GM23338 (cell line): ENCODE data around the gene FUT8. TPM values are rescaled to one million over a fixed set of nuclear protein-coding genes. Genes with fewer than 3 reads are reported as not detected.
A peak's percentile ranks its signal among the peaks of the same experiment; 100 is the strongest.

Source experiments
- ATAC-seq: fragments of 200-7000 bp; cut with Tn5 transposase; 3 replicates; pipeline ENCODE4 v1.9.1; 2020
- DNase-seq: peaks from one replicate; pipeline ENCODE4 v3.0.0-alpha.2; 2015; ENCODE audit warnings: low spot score
- H2AFZ ChIP-seq: fragments of 200-600 bp; sonication (generic); 2 replicates; pipeline ENCODE4 v1.8.0; 2016; ENCODE audit warnings: antibody characterized with exemption, mild to moderate bottlenecking, moderate library complexity
- H3F3A ChIP-seq: fragments of 200-600 bp; sonication (generic); replicated peaks from 2 replicates; pipeline ENCODE4 v1.8.0; 2017; ENCODE audit warnings: antibody characterized with exemption, mixed run types, low read depth
- H3K27ac ChIP-seq: fragments of 200-600 bp; sonication (generic); 2 replicates; pipeline ENCODE4 v1.6.1; 2016; ENCODE audit warnings: low read depth
- H3K27me3 ChIP-seq: fragments of 200-600 bp; sonication (generic); 2 replicates; pipeline ENCODE4 v1.8.0; 2016; ENCODE audit warnings: mild to moderate bottlenecking, mixed run types, moderate library complexity; ENCODE audit not compliant: insufficient read depth
- H3K36me3 ChIP-seq: fragments of 200-600 bp; sonication (generic); 2 replicates; pipeline ENCODE4 v1.8.0; 2016; ENCODE audit warnings: mild to moderate bottlenecking; ENCODE audit not compliant: insufficient read depth
- H3K4me1 ChIP-seq: fragments of 200-600 bp; sonication (generic); 2 replicates; pipeline ENCODE4 v1.8.0; 2016; ENCODE audit warnings: mild to moderate bottlenecking, moderate library complexity; ENCODE audit not compliant: insufficient read depth
- H3K4me2 ChIP-seq: fragments of 200-600 bp; sonication (generic); 2 replicates; pipeline ENCODE4 v1.7.1; 2017; ENCODE audit warnings: mixed run types
- H3K4me3 ChIP-seq: fragments of 200-600 bp; sonication (generic); 2 replicates; pipeline ENCODE4 v1.6.1; 2016; ENCODE audit warnings: mixed run types
- H3K79me2 ChIP-seq: fragments of 200-600 bp; sonication (generic); replicated peaks from 2 replicates; pipeline ENCODE4 v1.8.0; 2017; ENCODE audit warnings: mild to moderate bottlenecking; ENCODE audit not compliant: insufficient read depth
- H3K9me2 ChIP-seq: fragments of 200-600 bp; sonication (generic); 2 replicates; pipeline ENCODE4 v1.8.0; 2017; ENCODE audit not compliant: insufficient read depth
- H4K20me1 ChIP-seq: fragments of 200-600 bp; sonication (generic); replicated peaks from 2 replicates; pipeline ENCODE4 v1.8.0; 2017; ENCODE audit warnings: mild to moderate bottlenecking; ENCODE audit not compliant: insufficient read depth
- H3K27ac Mint-ChIP-seq: 2 replicates; pipeline ENCODE4 v1.8.0; 2020; ENCODE audit warnings: inconsistent platforms, mild to moderate bottlenecking, moderate library complexity, mixed read lengths
- H3K27me3 Mint-ChIP-seq: 3 replicates; pipeline ENCODE4 v1.8.0; 2022; ENCODE audit warnings: low read depth, mild to moderate bottlenecking, moderate library complexity, mixed read lengths, inconsistent platforms; ENCODE audit not compliant: insufficient read depth, poor library complexity
- H3K36me3 Mint-ChIP-seq: 3 replicates; pipeline ENCODE4 v1.8.0; 2021; ENCODE audit warnings: low read depth, mild to moderate bottlenecking, inconsistent platforms, moderate library complexity, mixed read lengths
- H3K4me1 Mint-ChIP-seq: 3 replicates; pipeline ENCODE4 v1.8.0; 2020; ENCODE audit warnings: mild to moderate bottlenecking, inconsistent platforms, mixed read lengths
- H3K4me3 Mint-ChIP-seq: 3 replicates; pipeline ENCODE4 v1.8.0; 2021; ENCODE audit warnings: moderate library complexity, mild to moderate bottlenecking, inconsistent platforms, mixed read lengths
- H3K9me3 Mint-ChIP-seq: 3 replicates; pipeline ENCODE4 v1.8.0; 2020; ENCODE audit warnings: moderate library complexity, mild to moderate bottlenecking, inconsistent platforms, mixed read lengths
- CTCF ChIP-seq, 2 experiments: fragments of 200-600 bp in 1 of 2; sonication (generic) in 1 of 2; conservative IDR thresholded peaks; 2 replicates each; pipeline versions ENCODE4 v1.5.1 to v1.6.1; 2016 to 2017; ENCODE audit warnings: antibody characterized with exemption in 2 of 2, low read depth in 2 of 2, mild to moderate bottlenecking in 2 of 2, moderate library complexity in 1 of 2
- NANOG ChIP-seq: IDR thresholded peaks from 2 replicates; pipeline ENCODE4 v1.6.1; 2016; ENCODE audit warnings: antibody characterized with exemption, borderline replicate concordance
- POLR2AphosphoS5 ChIP-seq: IDR thresholded peaks from 2 replicates; pipeline ENCODE4 v1.6.1; 2016; ENCODE audit warnings: antibody characterized with exemption, low read depth
- REST ChIP-seq: IDR thresholded peaks from one replicate; pipeline ENCODE4 v1.6.1; 2018; ENCODE audit warnings: antibody characterized with exemption; ENCODE audit not compliant: unreplicated experiment
- polyA plus RNA-seq: library from polyadenylated mRNA; unstranded; fragments of >200 nt; fragmentation: Nextera tagmentation; extraction: Ambion mirVana; gene quantifications from 2 replicates; pipeline ENCODE4 v1.2.1, GENCODE V29; 2016
- total RNA-seq: library from RNA; depleted of rRNA; stranded (reverse); fragments of >200 nt; shearing (Covaris generic); gene quantifications from 2 replicates; pipeline ENCODE4 v1.2.3, GENCODE V29; 2014

The FUT8 gene
- total and polyA plus RNA-seq, 2 experiments from 2014 or later: 8.2 to 23.2 TPM

GRCh38 chr14:65506801-65507200, 94.3 kb downstream of the FUT8 start:
- H3K4me3 Mint-ChIP-seq: no peak overlapping the region

GRCh38 chr14:65509842-65510241, 97.3 kb downstream of the FUT8 start:
- Histone ChIP-seq H3F3A (no peaks in the 10 kb centered on the region), H3K9me2 (no peaks in the 10 kb centered on the region), H3K4me2 (no peak overlapping the region), H4K20me1 (peaks cover 32% of the 10 kb centered on the region), H2AFZ (no peak overlapping the region), H3K36me3 (no peaks in the 10 kb centered on the region), H3K4me1 (no peaks in the 10 kb centered on the region), H3K27ac (no peak overlapping the region), H3K4me3 (no peak overlapping the region), H3K79me2 (peaks cover 3% of the 10 kb centered on the region; the same call in 1 of the 2 replicates), H3K27me3 (peaks cover 77% of the 10 kb centered on the region)
- ATAC-seq: no peak
- H3K9me3 Mint-ChIP-seq: peaks cover 21% of the 10 kb centered on the region; the same call in 2 of the 3 replicates
- peaks cover 9% of the 10 kb centered on the region; the same call in 2 of the 3 replicates for H3K36me3 Mint-ChIP-seq
- no peak for DNase-seq
- peaks cover 51% of the 10 kb centered on the region for H3K27me3 Mint-ChIP-seq
- peaks cover 12% of the 10 kb centered on the region; the same call in 2 of the 3 replicates for H3K4me1 Mint-ChIP-seq
- TF ChIP-seq REST (no peak), POLR2AphosphoS5 (no peak)
- H3K4me3 Mint-ChIP-seq: no peak overlapping the region
- no peak overlapping the region for H3K27ac Mint-ChIP-seq

More at GRCh38 chr14:65506801-65507200, 94.3 kb downstream of the FUT8 start:
- no peaks in the 10 kb centered on the region for H3K36me3 ChIP-seq
- ATAC-seq (peak; percentile 67; the same call in 2 of the 3 replicates), DNase-seq (peak; percentile 57)
- no peaks in the 10 kb centered on the region for H3F3A ChIP-seq
- no peak overlapping the region for H3K4me2 ChIP-seq
- peaks cover 98% of the 10 kb centered on the region for H3K27me3 ChIP-seq
- peaks cover 11% of the 10 kb centered on the region for H3K4me1 Mint-ChIP-seq
- H3K79me2 ChIP-seq: peaks cover 3% of the 10 kb centered on the region; the same call in 1 of the 2 replicates
- H3K27ac Mint-ChIP-seq: no peak overlapping the region
- no peak overlapping the region for H2AFZ ChIP-seq
- peaks cover 9% of the 10 kb centered on the region; the same call in 2 of the 3 replicates for H3K36me3 Mint-ChIP-seq
- H3K4me1 ChIP-seq: no peaks in the 10 kb centered on the region
- H3K27ac ChIP-seq: no peak overlapping the region
- H3K9me2 ChIP-seq: no peaks in the 10 kb centered on the region
- no peak overlapping the region for H3K4me3 ChIP-seq
- TF ChIP-seq NANOG (peak; percentile 97), CTCF (conservative IDR thresholded peaks at IDR 0.05; ENCODE audit: low read depth in 2 of 2) (no peak)
- H4K20me1 ChIP-seq: peaks cover 24% of the 10 kb centered on the region
- peaks cover 21% of the 10 kb centered on the region; the same call in 2 of the 3 replicates for H3K9me3 Mint-ChIP-seq
- H3K27me3 Mint-ChIP-seq: peaks cover 67% of the 10 kb centered on the region
